Measurements from ENCODE around the gene SLC13A2.

DNA sequence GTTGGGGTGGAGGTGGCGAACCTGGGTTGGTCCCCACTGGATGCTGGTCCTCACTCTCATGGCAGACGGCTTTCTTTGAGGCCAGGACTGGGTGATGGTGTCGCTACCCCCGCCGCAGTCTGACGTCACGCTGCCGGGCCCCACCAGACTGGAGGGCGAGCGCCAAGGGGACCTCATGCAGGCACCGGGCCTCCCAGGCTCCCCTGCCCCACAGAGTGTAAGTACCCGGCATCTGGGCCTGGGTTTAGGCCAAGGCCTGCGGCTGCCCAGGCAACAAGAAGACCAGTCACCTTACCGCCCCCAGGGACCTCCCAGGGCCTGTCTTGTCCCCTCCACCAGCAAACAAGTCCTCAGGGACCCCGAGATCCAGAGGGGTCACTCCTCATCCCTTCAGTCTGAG is 50.4 kb downstream of the SLC13A2 start:
- no peak for TF ChIP-seq SUZ12 (IDR thresholded peaks at IDR 0.05; ENCODE audit: extremely low read depth, insufficient read depth, insufficient read length)
- TF ChIP-seq YY1 (IDR thresholded peaks at IDR 0.05; ENCODE audit: insufficient read depth, insufficient read length): no peak
